H1 (cell line): ENCODE data around the gene DNAJB5.

Source experiments
- FOSL1 ChIP-seq: IDR thresholded peaks from 2 replicates; pipeline ENCODE4 v1.6.1; 2011; ENCODE audit warnings: mild to moderate bottlenecking, low read depth, low read length, moderate library complexity; ENCODE audit not compliant: insufficient read depth
- JUN ChIP-seq: IDR thresholded peaks from 2 replicates; pipeline ENCODE4 v1.6.1; 2011; ENCODE audit warnings: low read depth, mild to moderate bottlenecking, improper control_type of control experiment, low read length
- POLR2A ChIP-seq, 2 experiments: IDR thresholded peaks; 1 replicate in 1 of 2; 2 replicates in 1 of 2; pipeline ENCODE4 v1.6.1; 2011; ENCODE audit warnings: low read depth in 2 of 2, low read length in 2 of 2, mild to moderate bottlenecking in 2 of 2; ENCODE audit errors: control extremely low read depth in 1 of 2
- RFX5 ChIP-seq: IDR thresholded peaks from 2 replicates; pipeline ENCODE4 v1.6.1; 2011; ENCODE audit warnings: low read depth, low read length, improper control_type of control experiment, borderline replicate concordance
- SP2 ChIP-seq: IDR thresholded peaks from 2 replicates; pipeline ENCODE4 v1.6.1; 2012; ENCODE audit warnings: mild to moderate bottlenecking, low read length, inconsistent platforms
- YY1 ChIP-seq: IDR thresholded peaks from 2 replicates; pipeline ENCODE4 v1.6.1; 2011; ENCODE audit warnings: low read depth, mild to moderate bottlenecking, low read length
- ZNF274 ChIP-seq: IDR thresholded peaks from 2 replicates; pipeline ENCODE4 v1.7.0; 2012; ENCODE audit warnings: low read length, borderline replicate concordance; ENCODE audit errors: extremely low read depth
- TF ChIP-seq, protein P1 (sequence below), 3 experiments: IDR thresholded peaks; 1 replicate in 2 of 3; 2 replicates in 1 of 3; pipeline versions ENCODE4 v1.5.1 to v1.6.1; 2011; ENCODE audit warnings: low read length in 3 of 3, mild to moderate bottlenecking in 3 of 3, inconsistent platforms in 2 of 3, low read depth in 1 of 3, moderate library complexity in 1 of 3; ENCODE audit not compliant: insufficient read depth in 1 of 3; ENCODE audit errors: control extremely low read depth in 1 of 3

DNA sequence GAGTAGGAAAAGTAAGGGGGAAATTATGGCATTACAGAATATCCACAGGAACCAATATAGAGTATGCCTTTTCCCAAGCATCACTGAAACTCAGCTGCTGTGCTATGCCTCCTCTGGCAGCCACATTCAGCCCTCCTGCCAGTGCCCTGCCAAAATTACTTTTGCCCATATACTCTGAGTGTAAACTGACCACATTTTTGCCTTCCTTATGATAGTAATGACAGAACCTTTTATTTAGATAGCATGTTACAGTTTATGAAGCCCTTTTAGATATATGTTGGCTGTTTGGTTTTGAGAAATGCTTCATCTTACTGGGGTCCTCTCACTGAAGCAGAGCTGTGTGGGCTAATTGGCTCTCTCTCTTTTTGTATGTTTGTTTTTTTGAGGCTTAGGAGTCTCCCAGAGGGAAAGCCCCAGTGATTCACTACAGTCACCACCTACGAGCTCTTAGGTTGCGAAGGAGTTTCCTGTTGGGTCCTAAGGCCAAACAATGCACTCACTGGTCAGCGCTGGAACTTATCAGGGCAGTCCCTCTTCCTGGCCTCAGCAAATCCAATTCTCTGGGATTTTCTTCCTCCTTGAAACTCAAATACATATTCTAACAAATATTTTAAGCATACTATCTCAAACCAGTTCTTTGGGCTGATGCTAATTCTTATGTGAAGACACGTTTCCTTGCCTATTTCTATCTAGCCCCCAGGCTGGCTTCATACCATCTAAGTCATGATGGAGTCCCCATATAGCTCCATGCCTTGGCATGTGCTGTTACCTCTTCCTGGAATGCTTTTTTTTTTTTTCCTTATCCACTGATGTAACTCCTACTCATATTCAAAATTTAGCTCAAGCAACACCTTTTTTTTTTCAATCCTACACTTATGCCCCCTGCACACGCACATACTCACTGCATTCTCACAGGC is 27.7 kb upstream of the DNAJB5 start:
- TF ChIP-seq, protein P1, sequence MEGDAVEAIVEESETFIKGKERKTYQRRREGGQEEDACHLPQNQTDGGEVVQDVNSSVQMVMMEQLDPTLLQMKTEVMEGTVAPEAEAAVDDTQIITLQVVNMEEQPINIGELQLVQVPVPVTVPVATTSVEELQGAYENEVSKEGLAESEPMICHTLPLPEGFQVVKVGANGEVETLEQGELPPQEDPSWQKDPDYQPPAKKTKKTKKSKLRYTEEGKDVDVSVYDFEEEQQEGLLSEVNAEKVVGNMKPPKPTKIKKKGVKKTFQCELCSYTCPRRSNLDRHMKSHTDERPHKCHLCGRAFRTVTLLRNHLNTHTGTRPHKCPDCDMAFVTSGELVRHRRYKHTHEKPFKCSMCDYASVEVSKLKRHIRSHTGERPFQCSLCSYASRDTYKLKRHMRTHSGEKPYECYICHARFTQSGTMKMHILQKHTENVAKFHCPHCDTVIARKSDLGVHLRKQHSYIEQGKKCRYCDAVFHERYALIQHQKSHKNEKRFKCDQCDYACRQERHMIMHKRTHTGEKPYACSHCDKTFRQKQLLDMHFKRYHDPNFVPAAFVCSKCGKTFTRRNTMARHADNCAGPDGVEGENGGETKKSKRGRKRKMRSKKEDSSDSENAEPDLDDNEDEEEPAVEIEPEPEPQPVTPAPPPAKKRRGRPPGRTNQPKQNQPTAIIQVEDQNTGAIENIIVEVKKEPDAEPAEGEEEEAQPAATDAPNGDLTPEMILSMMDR (IDR thresholded peaks at IDR 0.05; ENCODE audit: control extremely low read depth in 1 of 3, insufficient read depth in 1 of 3, low read depth in 1 of 3, low read length in 3 of 3), result no peak
- TF ChIP-seq JUN (no peak), RFX5 (no peak), FOSL1 (no peak), ZNF274 (no peak), YY1 (no peak), POLR2A (IDR thresholded peaks at IDR 0.05; ENCODE audit: control extremely low read depth in 1 of 2, low read depth in 2 of 2, low read length in 2 of 2) (no peak), SP2 (no peak)
